Measurements from ENCODE around the gene HYAL2.

- no peak for TF ChIP-seq POLR2AphosphoS5 (IDR thresholded peaks at IDR 0.05)
- no peak for TF ChIP-seq CTCF (IDR thresholded peaks at IDR 0.05)
- TF ChIP-seq POLR2A (IDR thresholded peaks at IDR 0.05): no peak
- TF ChIP-seq EP300 (IDR thresholded peaks at IDR 0.05): no peak
These were observed 48.7 kb upstream of the HYAL2 start for GRCh38 chr3:50371133-50371685.

All from upper lobe of left lung (tissue), 4 donors.